OCI-LY7 (cell line): ENCODE data around the gene WDR83. TPM values are rescaled to one million over a fixed set of nuclear protein-coding genes. Genes with fewer than 3 reads are reported as not detected.
"Not testable (repeated sequence)": the region's sequence is repeated elsewhere in the genome, so short reads cannot be mapped to it uniquely, and the experiment has no call there.

ENCODE experiments used
- BruUV-seq: library from RNA; stranded (reverse); fragments of 400-500 nt; replicated peaks from 2 replicates; lab custom pipeline; 2021; lab: Mats Ljungman, UMichigan
- CTCF ChIA-PET: fragments of 300-600 bp; sonication (Branson Sonifier 250); formaldehyde crosslinking; loops from one replicate; lab custom pipeline; 2022; ENCODE audit warnings: antibody characterized with exemption; ENCODE audit not compliant: unreplicated experiment; lab: Charles Lee
- POLR2A ChIA-PET: fragments of 300-600 bp; sonication (Branson Sonifier 250); formaldehyde crosslinking; loops from one replicate; lab custom pipeline; 2022; ENCODE audit warnings: antibody characterized with exemption; lab: Charles Lee
- DNase-seq: peaks from one replicate; pipeline ENCODE4 v3.0.0-alpha.2; 2015; ENCODE audit warnings: low spot score
- H2AFZ ChIP-seq: fragments of 200-600 bp; sonication (generic), shearing (Covaris generic); 2 replicates; pipeline ENCODE4 v1.6.1; 2014; ENCODE audit warnings: mild to moderate bottlenecking, antibody characterized with exemption, low read length, moderate library complexity
- H3K27ac ChIP-seq: fragments of 200-600 bp; sonication (generic); 2 replicates; pipeline ENCODE4 v1.5.1; 2014; ENCODE audit warnings: mixed run types, low read depth, mild to moderate bottlenecking, moderate library complexity, low read length, inconsistent platforms; ENCODE audit not compliant: poor library complexity, severe bottlenecking
- H3K36me3 ChIP-seq: fragments of 200-600 bp; sonication (generic); 2 replicates; pipeline ENCODE4 v1.6.1; 2014; ENCODE audit warnings: mild to moderate bottlenecking, antibody characterized with exemption, low read length, moderate library complexity, mixed read lengths; ENCODE audit not compliant: insufficient read depth
- H3K4me1 ChIP-seq: fragments of 200-600 bp; sonication (generic); 2 replicates; pipeline ENCODE4 v1.5.1; 2014; ENCODE audit warnings: mild to moderate bottlenecking, low read length; ENCODE audit not compliant: insufficient read depth, poor library complexity, severe bottlenecking
- H3K4me2 ChIP-seq: fragments of 200-600 bp; sonication (generic); 2 replicates; pipeline ENCODE4 v1.6.1; 2014; ENCODE audit warnings: mild to moderate bottlenecking, low read length
- H3K4me3 ChIP-seq: fragments of 200-600 bp; sonication (generic); 2 replicates; pipeline ENCODE4 v1.5.1; 2014; ENCODE audit warnings: mild to moderate bottlenecking, low read depth, low read length; ENCODE audit not compliant: poor library complexity, severe bottlenecking
- H3K79me2 ChIP-seq: fragments of 200-600 bp; sonication (generic); 2 replicates; pipeline ENCODE4 v1.6.1; 2016; ENCODE audit warnings: low read depth, mild to moderate bottlenecking, low read length, moderate library complexity, mixed read lengths; ENCODE audit not compliant: insufficient read depth
- H3K9me2 ChIP-seq: fragments of 200-600 bp; sonication (generic); 2 replicates; pipeline ENCODE4 v1.6.1; 2016; ENCODE audit warnings: mild to moderate bottlenecking, low read length, mixed read lengths; ENCODE audit not compliant: insufficient read depth
- H3K9me3 ChIP-seq: fragments of 200-600 bp; sonication (generic); 2 replicates; pipeline ENCODE4 v1.6.1; 2014; ENCODE audit warnings: mild to moderate bottlenecking, mixed run types, low read length, mixed read lengths
- H4K20me1 ChIP-seq: fragments of 200-600 bp; sonication (generic); 2 replicates; pipeline ENCODE4 v1.6.1; 2014; ENCODE audit warnings: mild to moderate bottlenecking, antibody characterized with exemption, low read length, moderate library complexity, mixed read lengths; ENCODE audit not compliant: insufficient read depth
- EZH2phosphoT487 ChIP-seq: fragments of 200-600 bp; sonication (generic); IDR thresholded peaks from 2 replicates; pipeline ENCODE4 v1.6.1; 2018; ENCODE audit warnings: low read depth, borderline replicate concordance, mild to moderate bottlenecking, mixed run types, antibody characterized with exemption, low read length, moderate library complexity, mixed read lengths
- intact Hi-C: fragments of 100-400 bp; cut with micrococcal nuclease; formaldehyde crosslinking; loops from one replicate; pipeline ENCODE4 v1.10.0; 2022; ENCODE audit not compliant: unreplicated experiment
- total RNA-seq, 2 experiments: library from RNA; depleted of rRNA in 1 of 2; stranded (reverse); fragments of >200 nt in 1 of 2; shearing (Covaris generic) in 1 of 2; gene quantifications; 2 replicates each; pipeline ENCODE4 v1.2.3, GENCODE V29; 2014 to 2022
- TF ChIP-seq, protein P1 (sequence below): fragments of 200-600 bp; sonication (generic); conservative IDR thresholded peaks from 2 replicates; pipeline ENCODE4 v1.5.1; 2014; ENCODE audit warnings: mild to moderate bottlenecking, antibody characterized with exemption, low read length, moderate library complexity, mixed read lengths

WDR83 gene
- total RNA-seq, 2 experiments from 2014 or later = 15.9 to 17.0 TPM

DNA sequence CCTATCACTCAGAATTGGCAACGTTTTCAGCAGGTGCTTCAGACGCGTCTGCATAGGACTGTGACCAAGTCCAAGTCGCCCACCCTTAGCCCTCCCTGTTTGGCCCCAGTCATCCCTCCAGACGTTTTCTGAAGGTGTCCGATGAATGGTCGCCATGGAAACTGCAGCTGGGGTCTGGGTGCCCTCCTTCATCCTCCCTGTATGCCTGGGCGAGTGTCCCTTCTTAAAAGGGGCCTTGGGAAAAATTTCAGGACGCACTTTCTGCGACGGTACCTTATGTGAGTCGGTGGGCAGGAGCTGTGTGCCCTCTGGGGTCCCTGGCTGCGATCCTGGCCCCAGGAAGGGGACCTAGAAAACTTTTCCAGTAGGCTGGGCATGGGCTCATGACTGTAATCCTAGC, 25.2 kb upstream of the WDR83 start:
- H3K27ac ChIP-seq = no peak overlapping the region
- no peaks in the 10 kb centered on the region for H3K36me3 ChIP-seq
- no peaks in the 10 kb centered on the region for H3K9me2 ChIP-seq
- TF ChIP-seq, protein P1, sequence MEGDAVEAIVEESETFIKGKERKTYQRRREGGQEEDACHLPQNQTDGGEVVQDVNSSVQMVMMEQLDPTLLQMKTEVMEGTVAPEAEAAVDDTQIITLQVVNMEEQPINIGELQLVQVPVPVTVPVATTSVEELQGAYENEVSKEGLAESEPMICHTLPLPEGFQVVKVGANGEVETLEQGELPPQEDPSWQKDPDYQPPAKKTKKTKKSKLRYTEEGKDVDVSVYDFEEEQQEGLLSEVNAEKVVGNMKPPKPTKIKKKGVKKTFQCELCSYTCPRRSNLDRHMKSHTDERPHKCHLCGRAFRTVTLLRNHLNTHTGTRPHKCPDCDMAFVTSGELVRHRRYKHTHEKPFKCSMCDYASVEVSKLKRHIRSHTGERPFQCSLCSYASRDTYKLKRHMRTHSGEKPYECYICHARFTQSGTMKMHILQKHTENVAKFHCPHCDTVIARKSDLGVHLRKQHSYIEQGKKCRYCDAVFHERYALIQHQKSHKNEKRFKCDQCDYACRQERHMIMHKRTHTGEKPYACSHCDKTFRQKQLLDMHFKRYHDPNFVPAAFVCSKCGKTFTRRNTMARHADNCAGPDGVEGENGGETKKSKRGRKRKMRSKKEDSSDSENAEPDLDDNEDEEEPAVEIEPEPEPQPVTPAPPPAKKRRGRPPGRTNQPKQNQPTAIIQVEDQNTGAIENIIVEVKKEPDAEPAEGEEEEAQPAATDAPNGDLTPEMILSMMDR = no peak
- no peak for TF ChIP-seq EZH2phosphoT487
- no peaks in the 10 kb centered on the region for H3K9me3 ChIP-seq
- no peak overlapping the region for H2AFZ ChIP-seq
- no peak overlapping the region for H3K4me2 ChIP-seq
- ChIA-PET CTCF (no interaction called here), POLR2A (no interaction called here)
- no peaks in the 10 kb centered on the region for H3K79me2 ChIP-seq
- intact Hi-C loops = loop anchor here (2.0 kb wide), 1 partner anchor 77 kb away; no protein-coding TSS in a partner anchor
- no peaks in the 10 kb centered on the region for H4K20me1 ChIP-seq
- H3K4me3 ChIP-seq = no peak overlapping the region
- BruUV-seq = no TSS peak
- no peak for DNase-seq
- peaks cover 6% of the 10 kb centered on the region for H3K4me1 ChIP-seq

DNA sequence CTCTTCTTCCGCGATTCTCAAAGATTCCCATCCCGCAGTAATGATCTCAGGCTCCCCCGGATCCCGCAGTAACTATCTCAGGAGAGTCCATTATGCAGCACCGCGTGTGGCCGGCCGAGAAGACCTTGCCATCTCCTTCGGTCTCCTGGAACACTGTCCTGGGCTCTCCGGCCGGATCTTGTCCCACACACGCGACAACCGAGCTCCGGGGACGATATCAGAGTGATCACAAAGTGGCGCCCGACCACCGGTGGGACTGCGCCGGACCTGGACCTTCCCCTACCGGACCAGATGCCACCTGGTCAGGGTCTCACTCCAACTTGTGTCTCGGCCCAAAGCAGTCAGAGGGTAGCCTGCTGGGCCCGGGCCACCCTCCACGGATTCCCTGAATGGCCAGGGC, 24.1 kb upstream of the WDR83 start:
- Histone ChIP-seq H3K4me3 (no peak overlapping the region), H3K27ac (no peak overlapping the region), H3K9me2 (no peaks in the 10 kb centered on the region), H3K4me1 (peaks cover 6% of the 10 kb centered on the region), H3K36me3 (no peaks in the 10 kb centered on the region), H4K20me1 (no peaks in the 10 kb centered on the region), H3K79me2 (no peaks in the 10 kb centered on the region), H3K9me3 (no peaks in the 10 kb centered on the region), H2AFZ (no peak overlapping the region), H3K4me2 (no peak overlapping the region)
- CTCF ChIA-PET = no interaction called here
- BruUV-seq = no TSS peak
- POLR2A ChIA-PET = no interaction called here
- TF ChIP-seq, protein P1 = no peak
- no peak for TF ChIP-seq EZH2phosphoT487
- intact Hi-C loops = no loop called here
- DNase-seq = no peak

DNA sequence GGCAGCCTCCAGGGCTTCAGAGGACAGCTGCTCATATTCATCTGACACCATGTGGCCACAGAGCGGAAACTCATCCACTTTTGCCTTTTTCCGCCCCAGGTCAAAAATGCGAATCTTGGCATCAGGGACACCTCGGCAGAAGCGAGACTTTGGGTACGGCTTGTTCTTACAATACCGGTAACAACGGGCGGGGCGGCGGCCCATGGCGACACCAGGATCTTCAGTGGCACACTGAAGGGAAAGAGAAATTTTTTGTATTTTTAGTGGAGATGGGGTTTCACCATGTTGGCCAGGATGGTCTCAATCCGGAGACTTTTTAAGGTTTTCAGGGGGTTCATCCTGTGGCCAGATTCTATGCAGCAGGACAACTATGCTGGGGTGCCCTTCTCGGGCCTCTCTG, 22.9 kb upstream of the WDR83 start:
- H3K4me3 ChIP-seq, H3K9me2 ChIP-seq, CTCF ChIA-PET, BruUV-seq, H2AFZ ChIP-seq, H3K27ac ChIP-seq, DNase-seq, H3K4me1 ChIP-seq, H4K20me1 ChIP-seq, H3K4me2 ChIP-seq, intact Hi-C loops, H3K79me2 ChIP-seq, H3K36me3 ChIP-seq, POLR2A ChIA-PET, H3K9me3 ChIP-seq: not testable (repeated sequence)
